DND-41 (cell line): Measurements from ENCODE around the gene FGF18.

Source experiments
- ATAC-seq: fragments of 200-7000 bp; cut with Tn5 transposase; 3 replicates; pipeline ENCODE4 v1.9.1; 2021; ENCODE audit warnings: low read depth; ENCODE audit not compliant: insufficient read depth
- DNase-seq: peaks from one replicate; pipeline ENCODE4 v3.0.0-alpha.2; 2020
- H2AFZ ChIP-seq: 2 replicates; pipeline ENCODE4 v1.6.0; 2012; ENCODE audit warnings: low read depth, low read length
- H3K27ac ChIP-seq: 2 replicates; pipeline ENCODE4 v1.5.1; 2012; ENCODE audit warnings: low read length, inconsistent platforms
- H3K27me3 ChIP-seq: fragments of 200-600 bp; sonication (generic); 2 replicates; pipeline ENCODE4 v1.6.0; 2012; ENCODE audit warnings: low read length, mild to moderate bottlenecking, inconsistent platforms; ENCODE audit not compliant: insufficient read depth, poor library complexity
- H3K36me3 ChIP-seq: 2 replicates; pipeline ENCODE4 v1.5.1; 2012; ENCODE audit warnings: low read length, inconsistent platforms; ENCODE audit not compliant: insufficient read depth
- H3K4me1 ChIP-seq: 2 replicates; pipeline ENCODE4 v1.5.1; 2012; ENCODE audit warnings: mild to moderate bottlenecking, low read length; ENCODE audit not compliant: insufficient read depth
- H3K4me2 ChIP-seq: 2 replicates; pipeline ENCODE4 v1.6.0; 2012; ENCODE audit warnings: mild to moderate bottlenecking, moderate library complexity, low read length, inconsistent platforms; ENCODE audit not compliant: insufficient read depth
- H3K4me3 ChIP-seq, 2 experiments: fragments of 200-600 bp in 1 of 2; shearing (Covaris generic) in 1 of 2; 2 replicates each; pipeline ENCODE4 v1.5.1; 2012 to 2016; ENCODE audit warnings: inconsistent platforms in 2 of 2, low read length in 2 of 2, mild to moderate bottlenecking in 2 of 2, low read depth in 1 of 2, moderate library complexity in 1 of 2
- H3K79me2 ChIP-seq: 2 replicates; pipeline ENCODE4 v1.6.0; 2012; ENCODE audit warnings: low read length, inconsistent platforms; ENCODE audit not compliant: insufficient read depth
- H3K9ac ChIP-seq: 2 replicates; pipeline ENCODE4 v1.6.0; 2012; ENCODE audit warnings: low read depth, mild to moderate bottlenecking, inconsistent platforms, low read length, moderate library complexity
- H3K9me3 ChIP-seq: 2 replicates; pipeline ENCODE4 v1.5.1; 2012; ENCODE audit warnings: low read length, moderate library complexity, mild to moderate bottlenecking, inconsistent platforms; ENCODE audit not compliant: insufficient read depth, severe bottlenecking
- H4K20me1 ChIP-seq: 2 replicates; pipeline ENCODE4 v1.6.0; 2012; ENCODE audit warnings: low read length; ENCODE audit not compliant: insufficient read depth
- CTCF ChIP-seq: IDR thresholded peaks from 2 replicates; pipeline ENCODE4 v1.5.1; 2012; ENCODE audit warnings: borderline replicate concordance, low read length, moderate library complexity, mild to moderate bottlenecking; ENCODE audit not compliant: poor library complexity, severe bottlenecking; ENCODE audit errors: extremely low read depth
- EZH2 ChIP-seq: IDR thresholded peaks from 3 replicates; pipeline ENCODE4 v1.6.1; 2012; ENCODE audit warnings: borderline replicate concordance, low read depth, mild to moderate bottlenecking, moderate library complexity, low read length, inconsistent platforms; ENCODE audit not compliant: severe bottlenecking

Gene FGF18

GRCh38 chr5:171418316-171418981 lies 998 bp upstream of the FGF18 start:
- no peak for TF ChIP-seq EZH2
- TF ChIP-seq CTCF: peak; percentile 63
- peak overlapping the region in 1 of 2 experiments; percentile 39; a peak in 2 of 4 replicates for H3K4me3 ChIP-seq
- H3K9me3 ChIP-seq: no peaks in the 10 kb centered on the region
- H3K4me2 ChIP-seq: peak overlapping the region; percentile 65
- H3K79me2 ChIP-seq: no peaks in the 10 kb centered on the region
- no peak overlapping the region for H2AFZ ChIP-seq
- no peak overlapping the region for H3K27ac ChIP-seq
- H3K36me3 ChIP-seq: peaks cover 8% of the 10 kb centered on the region; the same call in 1 of the 2 replicates
- H3K27me3 ChIP-seq: no peaks in the 10 kb centered on the region
- ATAC-seq (peak; percentile 33), DNase-seq (peak; percentile 39)
- H3K9ac ChIP-seq: no peak overlapping the region
- H4K20me1 ChIP-seq: peaks cover 38% of the 10 kb centered on the region
- peaks cover 13% of the 10 kb centered on the region for H3K4me1 ChIP-seq

DNA sequence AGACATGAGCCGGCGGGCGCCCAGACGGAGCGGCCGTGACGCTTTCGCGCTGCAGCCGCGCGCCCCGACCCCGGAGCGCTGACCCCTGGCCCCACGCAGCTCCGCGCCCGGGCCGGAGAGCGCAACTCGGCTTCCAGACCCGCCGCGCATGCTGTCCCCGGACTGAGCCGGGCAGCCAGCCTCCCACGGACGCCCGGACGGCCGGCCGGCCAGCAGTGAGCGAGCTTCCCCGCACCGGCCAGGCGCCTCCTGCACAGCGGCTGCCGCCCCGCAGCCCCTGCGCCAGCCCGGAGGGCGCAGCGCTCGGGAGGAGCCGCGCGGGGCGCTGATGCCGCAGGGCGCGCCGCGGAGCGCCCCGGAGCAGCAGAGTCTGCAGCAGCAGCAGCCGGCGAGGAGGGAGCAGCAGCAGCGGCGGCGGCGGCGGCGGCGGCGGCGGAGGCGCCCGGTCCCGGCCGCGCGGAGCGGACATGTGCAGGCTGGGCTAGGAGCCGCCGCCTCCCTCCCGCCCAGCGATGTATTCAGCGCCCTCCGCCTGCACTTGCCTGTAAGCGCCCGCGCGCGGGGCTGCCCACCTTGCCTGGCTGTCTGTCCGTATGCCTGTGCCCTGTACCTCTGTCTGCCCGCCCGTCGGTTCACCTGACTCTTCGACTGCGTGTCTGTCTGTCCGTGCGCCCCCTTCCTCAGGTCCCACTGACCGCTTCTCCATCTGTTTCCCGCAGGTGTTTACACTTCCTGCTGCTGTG lies 412 bp downstream of the FGF18 start:
- Histone ChIP-seq H2AFZ (no peak overlapping the region), H3K9me3 (no peaks in the 10 kb centered on the region), H3K4me2 (peak overlapping the region; percentile 65), H3K36me3 (no peaks in the 10 kb centered on the region), H3K9ac (no peak overlapping the region), H3K79me2 (no peaks in the 10 kb centered on the region), H3K4me3 (peak overlapping the region in 1 of 2 experiments; percentile 43; a peak in 2 of 4 replicates), H3K4me1 (peaks cover 13% of the 10 kb centered on the region), H4K20me1 (peaks cover 30% of the 10 kb centered on the region), H3K27me3 (no peaks in the 10 kb centered on the region), H3K27ac (no peak overlapping the region)
- TF ChIP-seq CTCF (peak; percentile 20), EZH2 (no peak)
- peak; percentile 32 for DNase-seq
- ATAC-seq: peak; percentile 60

GRCh38 chr5:171420431-171421241 lies 1.2 kb downstream of the FGF18 start:
- ATAC-seq (no peak), DNase-seq (no peak)
- Histone ChIP-seq H3K27me3 (no peaks in the 10 kb centered on the region), H3K79me2 (no peaks in the 10 kb centered on the region), H3K9me3 (no peaks in the 10 kb centered on the region), H3K4me2 (peak overlapping the region; percentile 65), H2AFZ (no peak overlapping the region), H3K9ac (no peak overlapping the region), H4K20me1 (peaks cover 27% of the 10 kb centered on the region), H3K36me3 (no peaks in the 10 kb centered on the region), H3K4me1 (peaks cover 13% of the 10 kb centered on the region), H3K27ac (no peak overlapping the region), H3K4me3 (peak overlapping the region in 1 of 2 experiments; percentile 43; a peak in 2 of 4 replicates)
- TF ChIP-seq EZH2 (no peak), CTCF (no peak)
